NCI-H1436 treated with DMSO at 0.1 percent for 48 hours (cell line): Measurements from ENCODE around the gene GRIFIN.

Experiments
- DNase-seq: peaks from one replicate; lab custom pipeline; 2025; lab: John Stamatoyannopoulos, UW

Gene GRIFIN

DNA sequence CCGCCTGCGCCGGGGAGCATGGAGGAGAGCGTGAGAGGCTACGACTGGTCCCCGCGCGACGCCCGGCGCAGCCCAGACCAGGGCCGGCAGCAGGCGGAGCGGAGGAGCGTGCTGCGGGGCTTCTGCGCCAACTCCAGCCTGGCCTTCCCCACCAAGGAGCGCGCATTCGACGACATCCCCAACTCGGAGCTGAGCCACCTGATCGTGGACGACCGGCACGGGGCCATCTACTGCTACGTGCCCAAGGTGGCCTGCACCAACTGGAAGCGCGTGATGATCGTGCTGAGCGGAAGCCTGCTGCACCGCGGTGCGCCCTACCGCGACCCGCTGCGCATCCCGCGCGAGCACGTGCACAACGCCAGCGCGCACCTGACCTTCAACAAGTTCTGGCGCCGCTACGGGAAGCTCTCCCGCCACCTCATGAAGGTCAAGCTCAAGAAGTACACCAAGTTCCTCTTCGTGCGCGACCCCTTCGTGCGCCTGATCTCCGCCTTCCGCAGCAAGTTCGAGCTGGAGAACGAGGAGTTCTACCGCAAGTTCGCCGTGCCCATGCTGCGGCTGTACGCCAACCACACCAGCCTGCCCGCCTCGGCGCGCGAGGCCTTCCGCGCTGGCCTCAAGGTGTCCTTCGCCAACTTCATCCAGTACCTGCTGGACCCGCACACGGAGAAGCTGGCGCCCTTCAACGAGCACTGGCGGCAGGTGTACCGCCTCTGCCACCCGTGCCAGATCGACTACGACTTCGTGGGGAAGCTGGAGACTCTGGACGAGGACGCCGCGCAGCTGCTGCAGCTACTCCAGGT, 43.1 kb downstream of the GRIFIN start:
- DNase-seq, result no peak

DNA sequence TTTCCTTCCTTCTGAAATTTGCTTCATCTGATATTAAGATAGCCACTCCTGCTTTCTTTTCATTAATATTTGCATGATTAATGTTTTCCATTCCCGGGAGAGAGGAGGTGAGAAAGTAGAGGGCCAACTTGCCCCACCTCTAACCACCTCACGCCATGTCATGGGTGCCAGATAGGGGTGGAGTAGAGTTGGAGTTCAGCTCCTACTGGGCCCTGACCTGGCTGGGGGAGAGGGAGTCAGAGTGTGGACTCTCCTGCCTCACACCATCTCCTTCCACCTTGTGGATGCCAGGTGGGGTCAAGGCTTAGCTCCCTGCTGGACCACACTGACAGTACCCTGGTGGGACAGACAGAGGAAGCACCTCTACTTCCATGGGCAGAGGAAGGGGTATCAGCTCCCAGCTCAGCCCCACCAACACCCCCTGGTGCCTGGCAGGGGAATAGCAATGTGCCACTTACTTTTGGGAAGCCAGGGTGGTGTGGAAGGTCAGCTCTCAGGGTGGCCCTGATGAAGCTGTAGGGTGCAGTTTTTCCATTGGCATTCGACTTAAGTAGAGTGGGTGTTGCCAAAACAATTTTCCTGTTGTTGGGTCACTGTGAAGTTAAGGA, 44.8 kb downstream of the GRIFIN start:
- no peak for DNase-seq

DNA sequence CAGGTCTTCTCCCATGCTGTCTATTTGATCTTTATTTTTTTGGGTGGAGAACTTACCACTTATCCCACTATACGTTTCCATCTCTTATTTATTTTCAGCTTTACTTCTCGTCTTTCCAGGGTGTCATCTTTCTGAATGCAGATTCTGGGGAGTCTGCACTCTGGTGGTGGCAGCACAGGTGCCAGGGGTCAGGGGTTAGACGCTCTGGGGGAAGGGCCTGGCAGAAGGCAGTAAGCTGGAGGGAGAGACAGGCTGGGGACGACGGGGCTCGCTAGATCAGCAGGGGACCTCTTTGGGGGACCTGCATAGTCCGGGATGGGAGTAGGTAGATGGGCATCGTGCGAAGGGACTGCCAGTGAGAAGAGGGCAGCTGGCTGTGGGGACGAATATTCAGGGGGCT, 50.4 kb downstream of the GRIFIN start:
- no peak for DNase-seq
